NCI-H2227 treated with DMSO at 0.1 percent for 48 hours (cell line): ENCODE data around the gene LRBA.
"Not testable (repeated sequence)": the region's sequence is repeated elsewhere in the genome, so short reads cannot be mapped to it uniquely, and the experiment has no call there.

Experiments used
- DNase-seq: peaks from one replicate; lab custom pipeline; 2025; lab: John Stamatoyannopoulos, UW

LRBA gene

DNA sequence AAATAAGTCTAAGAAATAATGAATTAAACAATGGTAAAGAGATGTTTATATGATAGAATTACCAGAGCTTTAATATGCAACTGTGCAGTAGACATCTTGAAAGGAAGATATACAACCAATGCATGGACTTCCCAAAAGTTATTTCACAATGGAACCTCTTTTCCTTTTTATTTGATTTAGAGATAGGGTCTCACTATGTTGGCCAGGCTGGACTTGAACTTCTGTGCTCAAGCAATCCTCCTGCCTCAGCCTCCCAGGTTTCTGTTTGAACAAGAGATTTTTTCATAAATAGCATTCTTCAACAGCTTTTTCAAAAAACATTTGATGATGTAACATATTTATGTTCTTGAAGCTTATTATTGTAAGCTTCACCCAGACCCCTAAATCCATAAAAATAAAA lies 72.0 kb downstream of the LRBA start:
- no peak for DNase-seq

DNA sequence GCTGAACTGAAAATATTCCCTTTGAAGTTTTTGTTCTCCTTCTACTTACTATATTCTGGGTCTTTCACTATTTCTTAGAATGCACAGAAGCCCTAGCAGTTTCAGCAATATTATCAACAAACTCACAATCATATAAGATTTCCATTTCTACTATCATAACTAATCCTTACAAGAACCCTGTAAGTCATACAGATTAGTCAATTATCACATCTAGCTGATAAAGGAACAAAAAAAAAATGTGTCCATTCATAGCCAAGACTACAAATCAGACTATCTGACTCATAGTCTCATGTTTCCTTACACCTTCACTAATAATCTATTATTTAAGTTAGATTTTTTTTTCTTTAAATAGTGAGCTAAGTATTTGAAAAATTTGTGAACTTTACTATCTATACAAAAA lies 72.5 kb downstream of the LRBA start:
- no peak for DNase-seq

GRCh38 chr4:150940123-150940522 lies 75.0 kb downstream of the LRBA start:
- DNase-seq = no peak

DNA sequence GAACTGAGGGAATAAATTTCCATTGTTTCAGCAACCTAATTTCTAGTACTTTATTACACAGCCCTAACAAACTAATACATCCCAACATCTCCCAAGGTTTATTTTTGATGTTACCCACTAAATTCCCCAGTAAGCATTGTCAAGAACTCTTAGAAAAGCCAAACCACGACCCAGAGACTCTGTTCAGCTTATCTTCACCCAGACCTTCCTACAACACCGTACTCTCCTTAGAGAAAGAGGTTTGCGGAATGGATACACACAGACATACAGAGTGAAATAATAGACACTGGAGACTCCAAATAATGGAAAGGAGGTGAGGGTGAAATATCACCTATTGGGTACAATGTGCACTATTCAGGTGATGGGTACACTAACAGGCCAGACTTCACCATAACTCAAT lies 75.6 kb downstream of the LRBA start:
- DNase-seq = no peak

GRCh38 chr4:150938873-150939499 lies 76.1 kb downstream of the LRBA start:
- DNase-seq = no peak

- no peak for DNase-seq
These were observed 76.7 kb downstream of the LRBA start for GRCh38 chr4:150938417-150938816.

GRCh38 chr4:150934022-150934421 lies 81.1 kb downstream of the LRBA start:
- no peak for DNase-seq

DNA sequence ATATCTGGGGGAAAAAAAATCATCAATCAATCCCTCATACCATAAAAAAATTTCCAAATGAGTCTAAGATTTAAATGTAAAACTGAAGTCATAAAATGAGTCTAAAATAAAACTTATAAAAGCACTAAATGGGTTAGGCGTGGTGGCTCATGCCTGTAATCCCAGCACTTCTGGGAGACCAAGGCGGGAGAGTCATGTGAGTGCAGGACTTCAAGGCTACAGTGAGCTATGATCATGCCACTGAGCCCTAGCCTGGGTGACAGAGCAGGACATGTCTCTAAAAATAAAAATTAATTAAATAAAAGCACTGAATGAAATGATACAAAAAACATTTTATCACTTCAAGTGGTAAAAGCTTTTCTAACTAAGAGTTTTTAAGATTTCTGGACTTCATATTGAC lies 83.3 kb downstream of the LRBA start:
- no peak for DNase-seq

- no peak for DNase-seq
These were observed 84.1 kb downstream of the LRBA start for GRCh38 chr4:150931005-150931404.

GRCh38 chr4:150923945-150924344 lies 91.1 kb downstream of the LRBA start:
- no peak for DNase-seq

GRCh38 chr4:150921486-150921885 lies 93.6 kb downstream of the LRBA start:
- not testable (repeated sequence) for DNase-seq

DNA sequence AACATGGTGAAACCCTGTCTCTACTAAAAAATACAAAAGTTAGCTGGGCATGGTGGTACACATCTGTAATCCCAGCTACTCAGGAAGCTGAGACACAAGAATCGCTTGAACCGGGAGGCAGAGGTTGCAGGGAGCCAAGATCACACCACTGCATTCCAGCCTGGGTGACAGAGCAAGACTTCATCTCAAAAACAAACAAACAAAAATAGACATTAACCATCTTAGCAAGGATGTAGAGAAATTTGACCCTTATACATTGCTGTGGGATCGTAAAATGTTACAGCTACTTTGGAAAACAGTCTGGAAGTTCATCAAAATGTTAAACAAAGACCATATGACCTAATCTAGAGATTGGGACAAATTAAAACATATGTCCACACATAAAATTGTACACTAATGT lies 96.5 kb downstream of the LRBA start:
- not testable (repeated sequence) for DNase-seq

DNA sequence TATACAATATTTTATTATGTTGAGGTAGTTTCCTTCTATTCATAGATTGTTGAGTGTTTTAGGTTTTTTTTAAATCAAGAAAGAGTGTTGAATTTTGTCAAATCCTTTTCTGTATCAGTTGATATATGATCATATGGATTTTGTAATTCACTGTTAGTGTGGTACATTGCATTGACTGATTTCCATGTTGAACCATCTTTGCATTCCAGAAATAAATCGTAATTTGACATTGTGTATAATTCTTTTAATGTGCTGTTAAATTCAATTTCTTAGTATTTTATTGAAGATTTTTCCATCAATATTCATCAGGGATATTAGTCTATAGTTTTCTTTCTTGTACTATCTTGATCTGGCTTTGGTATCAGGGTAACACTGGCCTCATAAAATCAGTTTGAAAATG lies 103.8 kb downstream of the LRBA start:
- no peak for DNase-seq

- DNase-seq = no peak
These were observed 106.0 kb downstream of the LRBA start for GRCh38 chr4:150909116-150909515.

DNA sequence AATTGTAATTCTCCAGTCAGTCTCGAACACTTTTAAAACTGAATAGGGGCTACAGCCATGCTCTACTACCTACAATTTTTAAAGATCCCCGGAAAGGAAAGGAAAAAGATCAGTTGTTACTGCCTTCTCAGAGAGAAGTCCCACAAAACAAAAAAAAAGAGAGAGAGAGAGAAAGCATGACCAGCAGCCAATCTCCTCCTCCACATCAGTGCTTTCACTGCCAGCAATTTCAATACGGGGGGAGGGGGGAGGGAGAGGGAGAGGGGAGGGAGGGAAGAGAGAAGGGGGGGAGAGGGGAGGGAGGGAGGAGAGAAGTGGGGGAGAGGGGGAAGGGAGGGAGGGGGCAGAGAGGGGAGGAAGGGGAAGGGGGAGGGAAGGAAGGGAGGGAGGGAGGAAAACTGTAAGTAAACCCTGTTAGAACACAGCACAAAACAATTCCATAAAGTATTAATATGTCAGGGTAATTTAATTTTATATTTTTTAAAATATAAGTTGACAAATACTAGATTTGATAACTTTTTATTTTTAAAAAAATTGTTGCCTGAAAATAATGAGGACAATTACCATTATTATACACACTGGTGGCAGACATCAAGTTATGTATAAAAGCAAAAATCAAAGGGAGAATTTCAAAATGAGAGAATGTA lies 108.0 kb downstream of the LRBA start:
- no peak for DNase-seq

DNA sequence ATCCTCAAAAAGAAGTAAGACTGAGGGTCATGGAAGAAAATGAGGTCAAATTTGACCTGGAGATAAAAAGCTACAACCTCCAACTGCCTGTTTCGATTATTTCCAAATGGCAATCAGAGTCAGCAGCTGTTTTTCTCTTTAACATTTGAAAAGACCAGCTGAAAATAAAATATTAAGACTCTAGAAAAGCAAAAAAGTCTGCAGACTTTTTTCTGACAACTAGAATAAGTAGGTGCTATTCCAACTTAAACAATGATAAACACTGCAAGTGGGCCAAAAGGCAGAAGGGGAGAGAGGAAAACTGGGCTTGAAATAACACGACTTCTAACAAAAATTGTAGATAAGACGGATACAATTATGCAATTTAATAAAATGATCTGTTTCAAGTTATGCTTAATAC lies 110.4 kb downstream of the LRBA start:
- no peak for DNase-seq

DNA sequence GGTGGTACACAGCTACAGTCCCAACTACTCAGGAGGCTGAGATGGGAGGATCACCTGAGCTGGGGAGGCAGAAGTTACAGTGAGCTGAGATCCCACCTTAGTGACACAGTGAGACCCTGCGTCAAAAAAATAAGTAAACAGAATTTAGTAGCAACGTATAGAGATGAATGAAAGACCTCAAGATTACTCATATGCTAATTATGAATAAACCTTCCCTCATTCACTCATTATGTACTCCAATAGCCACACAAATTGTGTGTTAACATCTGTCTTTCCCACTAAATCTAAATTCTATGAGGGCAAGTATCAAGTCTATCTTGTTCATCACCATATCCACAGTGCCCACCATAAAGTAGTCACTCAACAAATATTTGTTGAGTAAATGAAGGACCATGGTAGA lies 111.5 kb downstream of the LRBA start:
- no peak for DNase-seq

DNA sequence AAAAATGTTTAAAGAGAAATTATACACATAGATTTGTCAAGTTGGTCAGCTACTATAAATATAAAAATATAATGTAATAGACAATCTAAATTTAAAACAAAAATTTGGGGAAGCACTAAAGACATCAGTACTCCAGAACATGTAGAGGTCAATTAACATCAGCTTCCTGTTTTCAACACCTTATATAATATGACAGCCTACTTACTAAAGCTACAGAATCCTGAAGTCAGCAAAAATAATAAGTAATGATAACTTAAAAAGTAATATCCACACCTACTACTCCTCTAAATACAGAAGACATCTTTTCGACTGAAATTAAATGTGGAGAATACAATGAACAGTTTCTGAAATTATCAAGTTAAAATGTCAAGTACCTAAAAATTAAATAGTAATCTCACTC lies 118.6 kb downstream of the LRBA start:
- no peak for DNase-seq

DNA sequence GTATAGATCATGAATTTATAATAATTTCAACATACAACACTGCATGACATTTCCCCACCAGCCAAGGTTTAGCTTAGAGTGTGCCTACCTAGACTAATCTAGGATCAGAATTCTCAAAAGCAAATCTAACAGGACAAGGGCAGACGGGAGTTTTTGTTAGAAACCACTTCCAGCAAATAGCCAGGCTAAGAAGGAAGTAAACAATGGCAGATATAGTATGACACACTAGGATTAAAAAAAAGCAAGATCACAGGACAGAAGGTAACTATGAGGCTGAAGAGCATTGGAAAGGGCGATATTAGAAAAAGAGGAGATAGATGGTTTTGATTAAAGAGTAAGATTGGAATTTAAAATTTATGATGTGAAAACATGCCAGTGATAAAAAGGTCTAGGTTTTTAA lies 124.8 kb downstream of the LRBA start:
- DNase-seq = no peak

GRCh38 chr4:150889306-150889705 lies 125.8 kb downstream of the LRBA start:
- no peak for DNase-seq

DNA sequence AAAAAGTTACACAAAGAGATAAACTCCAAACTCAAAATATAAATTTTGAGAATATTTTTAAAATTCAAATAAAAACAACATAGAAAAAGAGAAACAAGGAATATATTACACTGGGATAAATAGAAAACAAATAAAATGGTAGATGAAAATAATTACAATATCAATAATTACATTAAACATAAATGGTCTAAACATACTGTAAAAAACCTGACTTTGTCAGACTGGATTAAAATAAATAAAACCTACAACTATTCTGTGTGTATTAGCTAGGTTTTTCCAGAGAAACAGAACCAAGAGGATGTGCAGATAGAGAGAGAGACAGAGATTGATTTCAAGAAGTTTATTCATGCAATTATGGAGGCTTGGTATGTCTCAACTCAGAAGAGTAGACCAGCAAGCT lies 126.5 kb downstream of the LRBA start:
- no peak for DNase-seq

- no peak for DNase-seq
These were observed 126.9 kb downstream of the LRBA start for GRCh38 chr4:150888217-150888616.

DNA sequence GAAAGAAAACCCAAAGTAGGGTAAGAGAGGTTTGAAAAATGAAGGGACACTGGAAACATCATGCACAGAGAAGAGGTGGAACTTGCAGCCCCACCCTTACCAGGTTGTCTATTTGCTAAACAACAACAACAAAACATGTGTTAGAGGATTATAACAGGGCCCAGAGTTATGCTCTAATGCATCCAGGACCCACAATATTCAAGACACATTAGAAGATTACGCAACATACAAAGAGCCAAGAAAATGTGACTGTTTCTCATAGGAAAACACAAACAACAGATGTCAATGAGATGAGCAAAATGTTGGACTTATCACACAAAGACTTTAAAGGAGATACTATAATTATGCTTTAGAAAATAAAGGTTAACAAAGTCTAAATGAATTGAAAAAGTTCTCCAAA lies 128.5 kb downstream of the LRBA start:
- no peak for DNase-seq

- DNase-seq = no peak
These were observed 130.5 kb downstream of the LRBA start for GRCh38 chr4:150884625-150885024.
